Coronary artery (tissue), 2 donors: Measurements from ENCODE around the gene HIF3A.

Experiments
- DNase-seq: peaks from one replicate; pipeline ENCODE4 v3.0.0-alpha.2; 2017; ENCODE audit warnings: low spot score
- H3K27ac ChIP-seq, 2 donors: fragments of 200-600 bp; sonication (generic); one replicate each; pipeline ENCODE4 v1.5.1; 2016 to 2019
- H3K4me3 ChIP-seq: fragments of 200-600 bp; sonication (generic); 2 replicates; pipeline ENCODE4 v1.5.1; 2016; ENCODE audit warnings: mild to moderate bottlenecking, moderate library complexity
- TF ChIP-seq, protein P1 (sequence below): fragments of 200-600 bp; sonication (generic); IDR thresholded peaks from one replicate; pipeline ENCODE4 v1.5.1; 2019; ENCODE audit warnings: antibody characterized with exemption

Gene HIF3A

DNA sequence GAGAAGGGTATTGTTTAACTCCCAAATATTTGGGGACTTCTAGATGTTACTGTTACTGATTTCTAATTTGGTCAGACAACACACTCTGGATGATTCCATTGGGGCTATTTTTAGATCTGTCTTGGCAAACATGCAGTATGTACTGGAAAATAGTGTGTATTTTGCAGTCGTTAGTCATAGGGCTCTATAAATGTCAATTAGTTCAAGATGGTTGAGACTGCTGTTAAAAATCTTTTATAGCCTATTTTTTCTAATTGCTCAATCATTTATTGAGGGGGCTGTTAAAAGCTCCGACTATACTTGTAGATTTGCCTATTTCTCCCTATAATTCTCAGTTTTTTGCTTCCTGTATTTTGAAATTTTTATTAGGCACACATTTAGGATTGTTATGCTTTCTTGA, 81.4 kb downstream of the HIF3A start:
- DNase-seq, result no peak
- Histone ChIP-seq H3K27ac (peak overlapping the region; percentile 52 to 58), H3K4me3 (no peak overlapping the region)
- TF ChIP-seq, protein P1, sequence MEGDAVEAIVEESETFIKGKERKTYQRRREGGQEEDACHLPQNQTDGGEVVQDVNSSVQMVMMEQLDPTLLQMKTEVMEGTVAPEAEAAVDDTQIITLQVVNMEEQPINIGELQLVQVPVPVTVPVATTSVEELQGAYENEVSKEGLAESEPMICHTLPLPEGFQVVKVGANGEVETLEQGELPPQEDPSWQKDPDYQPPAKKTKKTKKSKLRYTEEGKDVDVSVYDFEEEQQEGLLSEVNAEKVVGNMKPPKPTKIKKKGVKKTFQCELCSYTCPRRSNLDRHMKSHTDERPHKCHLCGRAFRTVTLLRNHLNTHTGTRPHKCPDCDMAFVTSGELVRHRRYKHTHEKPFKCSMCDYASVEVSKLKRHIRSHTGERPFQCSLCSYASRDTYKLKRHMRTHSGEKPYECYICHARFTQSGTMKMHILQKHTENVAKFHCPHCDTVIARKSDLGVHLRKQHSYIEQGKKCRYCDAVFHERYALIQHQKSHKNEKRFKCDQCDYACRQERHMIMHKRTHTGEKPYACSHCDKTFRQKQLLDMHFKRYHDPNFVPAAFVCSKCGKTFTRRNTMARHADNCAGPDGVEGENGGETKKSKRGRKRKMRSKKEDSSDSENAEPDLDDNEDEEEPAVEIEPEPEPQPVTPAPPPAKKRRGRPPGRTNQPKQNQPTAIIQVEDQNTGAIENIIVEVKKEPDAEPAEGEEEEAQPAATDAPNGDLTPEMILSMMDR, result no peak

DNA sequence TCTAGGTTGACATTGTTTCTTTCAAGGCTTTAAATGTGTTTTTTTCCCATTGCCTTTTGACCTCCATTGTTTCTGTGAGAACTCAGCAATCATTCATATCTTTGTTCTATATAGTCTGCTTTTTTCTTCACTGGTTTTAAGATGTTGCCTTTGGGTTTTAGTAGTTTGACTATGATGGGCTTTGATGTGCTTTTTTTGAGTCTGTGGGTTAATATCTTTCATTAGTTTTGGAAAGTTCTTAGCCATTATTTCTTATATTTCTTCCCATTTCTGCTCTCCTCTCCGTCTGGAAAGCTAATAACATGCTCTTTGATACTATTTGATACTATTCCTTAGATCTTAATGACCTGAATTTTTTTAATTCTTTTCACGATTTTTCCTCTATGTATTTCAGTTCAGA, 83.8 kb downstream of the HIF3A start:
- Histone ChIP-seq H3K4me3 (no peak overlapping the region), H3K27ac (no peak overlapping the region)
- TF ChIP-seq, protein P1, result no peak
- no peak for DNase-seq

DNA sequence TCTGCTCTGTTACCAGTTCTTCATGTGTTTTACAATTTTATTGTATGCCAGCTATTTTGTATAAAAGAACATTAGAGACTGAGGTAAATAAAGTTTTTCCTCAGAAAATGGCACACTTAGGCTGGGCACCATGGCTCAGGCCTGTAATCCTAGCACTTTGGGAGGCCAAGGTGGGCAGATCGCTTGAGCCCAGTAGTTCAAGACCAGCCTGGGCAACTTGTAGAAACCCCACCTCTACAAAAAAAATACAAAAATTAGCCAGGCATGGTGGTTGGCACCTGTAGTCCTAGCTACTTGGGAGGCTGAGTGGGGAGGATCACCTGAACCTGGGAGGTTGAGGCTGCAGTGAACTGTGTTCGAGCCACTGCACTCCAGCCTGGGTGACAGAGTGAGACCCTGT, 84.5 kb downstream of the HIF3A start:
- DNase-seq, result peak; percentile 24
- no peak overlapping the region for H3K4me3 ChIP-seq
- no peak overlapping the region for H3K27ac ChIP-seq
- TF ChIP-seq, protein P1, result no peak

DNA sequence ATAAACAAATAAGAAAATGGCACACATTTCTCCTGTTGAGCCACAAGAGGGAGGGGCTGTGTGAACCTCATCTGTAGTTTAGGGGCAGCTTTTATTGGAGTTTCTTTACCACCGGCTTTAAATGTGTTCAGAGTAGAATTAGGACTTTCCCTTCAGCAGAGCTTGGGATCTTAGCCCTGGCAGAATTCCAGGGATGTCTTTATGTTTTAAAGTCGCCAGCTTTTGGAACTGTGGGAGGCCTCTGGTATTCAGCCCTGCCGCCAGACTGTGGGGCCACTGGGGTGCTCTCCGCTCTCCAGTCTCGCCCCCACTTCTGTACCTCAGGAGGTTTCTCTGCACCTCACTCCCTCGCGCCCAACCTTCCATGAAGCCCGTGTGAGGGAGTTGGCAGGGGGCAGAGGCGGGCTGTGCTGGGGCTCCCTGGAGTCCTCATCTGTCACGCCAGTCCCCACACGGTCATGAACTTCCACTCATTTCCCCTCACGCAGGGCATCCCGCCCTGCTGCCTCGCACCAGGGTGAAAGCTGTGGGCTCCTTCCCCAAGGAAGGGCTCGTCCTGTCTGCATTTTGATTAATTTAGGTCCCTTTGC, 85.0 kb downstream of the HIF3A start:
- no peak overlapping the region for H3K27ac ChIP-seq

DNA sequence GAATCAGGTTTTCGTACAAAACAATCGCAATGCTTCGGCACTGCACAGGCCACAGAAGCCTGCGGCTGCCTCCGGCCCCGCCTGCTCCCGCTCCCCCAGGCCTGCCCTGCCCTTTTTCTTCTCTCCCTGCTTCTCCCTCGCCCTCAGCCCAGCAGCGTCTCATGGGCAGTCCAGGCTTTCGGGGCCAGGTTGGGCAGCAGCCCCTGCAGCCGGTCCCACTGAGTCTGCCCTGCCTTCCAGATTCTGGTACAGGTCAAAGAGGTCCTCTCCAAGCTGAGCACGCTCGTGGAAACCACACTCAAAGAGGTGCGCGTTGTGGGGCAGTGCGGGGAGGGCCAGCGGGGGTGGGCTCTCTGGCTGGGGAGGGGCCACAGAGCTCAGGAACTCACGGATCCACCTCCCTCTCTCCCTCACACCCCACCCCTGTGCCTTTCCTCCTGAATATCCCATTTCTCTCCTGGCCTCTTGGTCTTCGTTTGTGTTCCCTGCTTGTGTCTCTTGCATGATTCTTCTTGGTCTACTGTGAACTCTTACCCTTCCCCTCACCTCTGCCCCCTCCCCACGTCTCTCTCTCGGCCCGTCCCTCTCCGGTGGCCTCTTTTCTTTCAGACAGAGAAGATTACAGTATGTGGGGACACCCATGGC, 86.5 kb downstream of the HIF3A start:
- TF ChIP-seq, protein P1, result no peak
- Histone ChIP-seq H3K4me3 (no peak overlapping the region), H3K27ac (no peak overlapping the region)
- DNase-seq, result peak; percentile 64

More for the DNA sequence above, 85.0 kb downstream of the HIF3A start:
- DNase-seq, result peak; percentile 29
- TF ChIP-seq, protein P1, result no peak
- no peak overlapping the region for H3K4me3 ChIP-seq

DNA sequence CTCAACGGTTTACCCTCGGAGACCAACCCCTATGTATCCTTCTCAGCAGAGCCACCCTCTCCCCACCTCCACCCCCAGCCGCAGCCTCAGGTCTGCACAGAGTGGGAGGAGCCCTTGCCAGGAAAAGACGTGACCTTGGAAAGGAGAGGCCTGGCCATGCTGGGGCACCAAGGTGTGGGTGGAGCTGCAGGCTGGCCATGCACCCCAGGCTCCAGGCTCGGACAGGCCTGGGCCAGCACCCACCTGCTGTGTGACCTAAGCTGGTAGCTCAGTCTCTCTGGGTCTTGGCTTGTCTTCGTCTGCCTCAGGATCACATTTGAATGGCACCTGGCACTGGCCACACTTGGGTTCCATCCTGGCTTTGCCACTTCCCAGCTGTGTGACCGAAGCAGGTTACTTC, 87.0 kb downstream of the HIF3A start:
- TF ChIP-seq, protein P1, result no peak
- H3K27ac ChIP-seq, result no peak overlapping the region
- no peak overlapping the region for H3K4me3 ChIP-seq
- peak; percentile 66 for DNase-seq

DNA sequence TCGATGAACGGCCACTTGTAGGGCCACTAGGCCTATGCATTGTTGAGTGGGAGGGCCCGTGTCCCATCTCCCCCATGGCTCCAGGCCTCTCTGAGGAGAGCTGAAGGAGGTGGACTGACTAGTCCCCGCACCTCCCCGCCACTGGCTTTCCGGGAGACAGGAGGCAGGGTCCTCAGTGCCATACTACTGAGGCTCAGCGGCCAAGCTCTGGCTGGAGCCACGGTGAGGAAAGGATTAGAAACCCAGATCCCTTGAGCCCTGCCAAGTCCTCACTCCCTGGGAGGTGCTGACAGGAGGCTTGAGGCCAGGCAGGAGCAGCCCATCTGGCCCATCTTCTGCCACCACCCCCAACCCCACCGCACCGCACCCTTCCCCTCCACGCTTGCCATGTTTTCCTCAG, 87.6 kb downstream of the HIF3A start:
- Histone ChIP-seq H3K27ac (no peak overlapping the region), H3K4me3 (no peak overlapping the region)
- peak; percentile 60 for DNase-seq
- TF ChIP-seq, protein P1, result no peak
